HUDEP-2 (cell line): ENCODE data around the gene NPHP3.
A peak's percentile ranks its signal among the peaks of the same experiment; 100 is the strongest.
"Not testable (repeated sequence)": the region's sequence is repeated elsewhere in the genome, so short reads cannot be mapped to it uniquely, and the experiment has no call there.

Source experiments
- DNase-seq, 76 experiments: peaks; one replicate each; lab custom pipeline; 2025; ENCODE audit not compliant: unreplicated experiment in 76 of 76; lab: John Stamatoyannopoulos, UW

Gene NPHP3

GRCh38 chr3:132652640-132653270 is 69.5 kb downstream of the NPHP3 start:
- no peak for DNase-seq

- no peak for DNase-seq
Measured at GRCh38 chr3:132650153-132650552, 72.1 kb downstream of the NPHP3 start.

- DNase-seq = peak in 4 of 76 experiments; percentile 10 to 24 (median 18)
Measured at GRCh38 chr3:132645058-132645457, 77.2 kb downstream of the NPHP3 start.

GRCh38 chr3:132643366-132643765 is 78.8 kb downstream of the NPHP3 start:
- no peak for DNase-seq

GRCh38 chr3:132642539-132642847 is 79.7 kb downstream of the NPHP3 start:
- no peak for DNase-seq

GRCh38 chr3:132641837-132642538 is 80.2 kb downstream of the NPHP3 start:
- peak in 23 of 76 experiments; percentile 2 to 51 (median 21) for DNase-seq

GRCh38 chr3:132641427-132641826 is 80.8 kb downstream of the NPHP3 start:
- DNase-seq = not testable (repeated sequence)

GRCh38 chr3:132638706-132639105 is 83.5 kb downstream of the NPHP3 start:
- no peak for DNase-seq

GRCh38 chr3:132637590-132637989 is 84.6 kb downstream of the NPHP3 start:
- no peak for DNase-seq

- no peak for DNase-seq
Measured at GRCh38 chr3:132635052-132635451, 87.2 kb downstream of the NPHP3 start.
